Measurements from ENCODE around the gene MNAT1.

Gene MNAT1

GRCh38 chr14:60974090-60974651 lies 239.6 kb downstream of the MNAT1 start:
- no peak for DNase-seq

GRCh38 chr14:60975551-60975950 lies 241.0 kb downstream of the MNAT1 start:
- no peak for DNase-seq

GRCh38 chr14:60977847-60978246 lies 243.3 kb downstream of the MNAT1 start:
- no peak for DNase-seq

- DNase-seq: peak; percentile 92
Observed at GRCh38 chr14:60980811-60981632, 246.5 kb downstream of the MNAT1 start, which contains the start of the genes SLC38A6 and TRMT5. SLC38A6 (plus strand) TSS chr14:60981245; CDS start chr14:60981278, 33 bp downstream. TRMT5 (minus strand) TSS chr14:60981079; CDS start chr14:60980973, 106 bp downstream.

- no peak for DNase-seq
Observed at GRCh38 chr14:60981633-60982455, 247.3 kb downstream of the MNAT1 start.

- DNase-seq: no peak
Observed at GRCh38 chr14:60984196-60984595, 249.6 kb downstream of the MNAT1 start.

- no peak for DNase-seq
Observed at GRCh38 chr14:60986500-60986899, 251.9 kb downstream of the MNAT1 start.

GRCh38 chr14:60989599-60989998 lies 255.0 kb downstream of the MNAT1 start:
- no peak for DNase-seq

- no peak for DNase-seq
Observed at GRCh38 chr14:60998617-60999016, 264.1 kb downstream of the MNAT1 start.

- no peak for DNase-seq
Observed at GRCh38 chr14:60999536-60999935, 265.0 kb downstream of the MNAT1 start.

GRCh38 chr14:61003571-61003970 lies 269.0 kb downstream of the MNAT1 start:
- DNase-seq: no peak

- DNase-seq: no peak
Observed at GRCh38 chr14:61019537-61019936, 285.0 kb downstream of the MNAT1 start.

Measured in NCI-H1694 treated with DMSO at 0.1 percent for 48 hours (cell line).